HFFc6 (cell line): ENCODE data around the gene MS4A14. TPM values are rescaled to one million over a fixed set of nuclear protein-coding genes. Genes with fewer than 3 reads are reported as not detected.

Experiments
- DNase-seq: peaks from one replicate; pipeline ENCODE4 v3.0.0-alpha.2; 2018
- H3K27ac Mint-ChIP-seq: 2 replicates; pipeline ENCODE4 v1.8.0; 2020; ENCODE audit warnings: mild to moderate bottlenecking, mixed read lengths
- H3K27me3 Mint-ChIP-seq: 2 replicates; pipeline ENCODE4 v1.8.0; 2021; ENCODE audit warnings: mild to moderate bottlenecking, moderate library complexity, mixed read lengths; ENCODE audit not compliant: insufficient read depth
- H3K36me3 Mint-ChIP-seq: 2 replicates; pipeline ENCODE4 v1.8.0; 2021; ENCODE audit warnings: low read depth, mixed read lengths
- H3K4me1 Mint-ChIP-seq: 2 replicates; pipeline ENCODE4 v1.8.0; 2020; ENCODE audit warnings: low read depth, mixed read lengths
- H3K4me3 Mint-ChIP-seq: 2 replicates; pipeline ENCODE4 v1.8.0; 2020; ENCODE audit warnings: mild to moderate bottlenecking, moderate library complexity, mixed read lengths
- H3K9me3 Mint-ChIP-seq: 2 replicates; pipeline ENCODE4 v1.8.0; 2020; ENCODE audit warnings: mild to moderate bottlenecking, mixed read lengths
- CTCF ChIP-seq: fragments of 200-600 bp; sonication (generic); IDR thresholded peaks from 2 replicates; pipeline ENCODE4 v1.5.0; 2021; ENCODE audit warnings: antibody characterized with exemption, mild to moderate bottlenecking
- total RNA-seq, 6 experiments: library from RNA; stranded (reverse); fragmentation: NEBNext Ultra II Directional; extraction: Animal tissue kit (Norgen Biotek cat#: 25700); gene quantifications; 2 replicates in 1 of 6; 3 replicates in 5 of 6; pipeline ENCODE4 v1.2.3, GENCODE V29; 2021

The MS4A14 gene
- total RNA-seq, 6 experiments from 2014 or later: not detected

- TF ChIP-seq CTCF: no peak
- H3K4me3 Mint-ChIP-seq: no peak overlapping the region
- no peaks in the 10 kb centered on the region for H3K36me3 Mint-ChIP-seq
These were observed 20.9 kb upstream of the MS4A14 start for GRCh38 chr11:60375316-60375715.

DNA sequence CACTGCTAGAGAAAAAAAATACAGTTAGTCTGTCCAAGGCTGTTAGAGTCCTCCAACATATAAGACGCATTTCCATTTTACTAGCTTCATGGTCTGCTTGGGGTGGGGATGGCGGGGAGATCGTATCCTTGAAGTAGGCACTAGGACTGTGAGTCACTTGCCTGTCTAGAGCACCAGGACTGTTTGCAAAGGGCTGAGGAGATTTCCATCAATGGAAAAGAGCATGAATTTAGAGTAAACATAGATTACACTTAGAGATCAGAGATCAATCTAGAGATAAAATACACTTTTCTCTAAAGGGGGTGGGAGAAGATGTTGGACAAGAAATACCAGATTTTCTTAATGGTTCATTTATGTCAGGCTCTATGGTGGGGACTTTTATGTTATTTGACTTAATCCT, 19.7 kb upstream of the MS4A14 start:
- Mint-ChIP-seq H3K27me3 (no peaks in the 10 kb centered on the region), H3K27ac (no peak overlapping the region), H3K4me1 (no peaks in the 10 kb centered on the region), H3K36me3 (no peaks in the 10 kb centered on the region), H3K4me3 (no peak overlapping the region), H3K9me3 (peaks cover 38% of the 10 kb centered on the region)
- no peak for TF ChIP-seq CTCF
- DNase-seq: no peak

More at GRCh38 chr11:60375316-60375715, 20.9 kb upstream of the MS4A14 start:
- Mint-ChIP-seq H3K27me3 (no peaks in the 10 kb centered on the region), H3K27ac (no peak overlapping the region; the same call in 1 of the 2 replicates), H3K9me3 (peaks cover 30% of the 10 kb centered on the region), H3K4me1 (no peaks in the 10 kb centered on the region)
- DNase-seq: no peak

- Mint-ChIP-seq H3K36me3 (no peaks in the 10 kb centered on the region), H3K4me3 (no peak overlapping the region), H3K27ac (no peak overlapping the region), H3K27me3 (no peaks in the 10 kb centered on the region), H3K9me3 (peaks cover 38% of the 10 kb centered on the region), H3K4me1 (no peaks in the 10 kb centered on the region)
- TF ChIP-seq CTCF: no peak
- no peak for DNase-seq
These were observed 18.7 kb upstream of the MS4A14 start for GRCh38 chr11:60377401-60378136.

DNA sequence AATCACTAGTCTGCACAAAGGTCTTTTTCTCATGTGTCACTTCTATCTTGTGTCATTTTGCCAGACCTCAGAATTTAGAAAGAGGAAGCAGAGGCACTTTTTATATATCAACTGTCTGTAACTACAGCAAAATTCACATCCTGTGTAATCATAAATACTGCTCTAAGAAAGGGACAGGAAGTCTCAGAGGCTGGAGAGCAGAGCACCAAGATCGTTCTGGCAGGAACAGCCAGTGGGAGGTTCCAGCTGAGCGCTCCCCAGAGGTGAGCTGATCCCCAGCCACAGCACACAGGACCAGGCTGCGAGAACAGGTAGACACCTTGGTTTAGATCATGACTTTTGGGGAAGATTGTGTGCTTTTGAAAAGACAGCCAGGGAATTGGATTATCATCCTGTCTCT, 17.9 kb upstream of the MS4A14 start, which contains the start of gene MS4A7:
Gene MS4A7, plus strand, starts transcription at position 179 of the 400 bp plus-strand sequence. CDS start 4,610 bp downstream, outside the sequence.
- no peak within 1 kb of the TSS for H3K4me3 Mint-ChIP-seq
- TF ChIP-seq CTCF: no peak
- no peak within 1 kb of the TSS for H3K27ac Mint-ChIP-seq
- peaks cover 38% of the 10 kb centered on the region for H3K9me3 Mint-ChIP-seq
- no peaks in the 10 kb centered on the region for H3K27me3 Mint-ChIP-seq
- no peaks in the 10 kb centered on the region for H3K36me3 Mint-ChIP-seq
- no peak for DNase-seq
- H3K4me1 Mint-ChIP-seq: no peaks in the 10 kb centered on the region

DNA sequence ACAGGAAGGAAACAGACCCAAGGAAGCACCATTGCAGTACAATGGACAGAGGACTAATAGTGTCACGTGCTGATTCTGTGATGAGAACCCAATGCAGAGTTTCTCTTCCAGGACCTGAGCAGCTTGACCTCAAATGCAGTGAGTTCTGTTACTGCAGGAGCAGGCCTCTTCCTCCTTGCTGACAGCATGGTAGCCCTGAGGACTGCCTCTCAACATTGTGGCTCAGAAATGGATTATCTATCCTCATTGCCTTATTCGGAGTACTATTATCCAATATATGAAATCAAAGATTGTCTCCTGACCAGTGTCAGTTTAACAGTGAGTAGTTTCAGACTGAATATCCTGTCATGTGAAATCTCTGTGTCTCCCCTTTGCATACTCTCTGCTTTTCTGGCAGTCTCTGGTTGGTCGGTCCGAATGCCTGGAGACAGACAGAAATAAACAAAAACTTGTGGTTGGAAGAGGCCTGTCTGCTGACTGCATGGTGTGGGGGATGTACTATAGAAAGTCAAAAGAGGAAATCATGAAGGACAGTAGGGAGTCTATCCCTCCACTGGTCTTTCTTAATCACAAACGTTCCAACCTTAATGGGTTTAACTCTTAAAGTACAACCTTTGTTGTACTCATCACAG, 6.9 kb upstream of the MS4A14 start:
- no peaks in the 10 kb centered on the region for H3K27me3 Mint-ChIP-seq
- H3K4me1 Mint-ChIP-seq: no peaks in the 10 kb centered on the region
- no peak for TF ChIP-seq CTCF
- no peak for DNase-seq
- H3K36me3 Mint-ChIP-seq: no peaks in the 10 kb centered on the region
- no peak overlapping the region for H3K27ac Mint-ChIP-seq
- peaks cover 30% of the 10 kb centered on the region for H3K9me3 Mint-ChIP-seq
- H3K4me3 Mint-ChIP-seq: no peak overlapping the region
